Suprapubic skin (tissue), 4 donors: ENCODE measurements around the gene CS.

Experiments used
- EP300 ChIP-seq: sonication (generic); formaldehyde crosslinking; IDR thresholded peaks from one replicate; pipeline ENCODE4 v1.6.1; 2017; ENCODE audit warnings: antibody characterized with exemption
- POLR2A ChIP-seq, 2 donors: fragments of 450-650 bp; IDR thresholded peaks; one replicate each; pipeline ENCODE4 v1.6.1; 2017; ENCODE audit warnings: antibody characterized with exemption in 2 of 2, mild to moderate bottlenecking in 2 of 2, moderate library complexity in 2 of 2
- POLR2AphosphoS5 ChIP-seq, 3 donors: sonication (generic); formaldehyde crosslinking; IDR thresholded peaks; one replicate each; pipeline ENCODE4 v1.6.1; 2017; ENCODE audit warnings: antibody characterized with exemption in 3 of 3
- TF ChIP-seq, protein P1 (sequence below), 2 donors: fragments of 200-600 bp in 1 of 2; fragments of 450-650 bp in 1 of 2; sonication (generic) in 1 of 2; IDR thresholded peaks; one replicate each; pipeline ENCODE4 v1.5.1; 2016 to 2019; ENCODE audit warnings: antibody characterized with exemption in 2 of 2, mild to moderate bottlenecking in 1 of 2, moderate library complexity in 1 of 2

- TF ChIP-seq, protein P1, sequence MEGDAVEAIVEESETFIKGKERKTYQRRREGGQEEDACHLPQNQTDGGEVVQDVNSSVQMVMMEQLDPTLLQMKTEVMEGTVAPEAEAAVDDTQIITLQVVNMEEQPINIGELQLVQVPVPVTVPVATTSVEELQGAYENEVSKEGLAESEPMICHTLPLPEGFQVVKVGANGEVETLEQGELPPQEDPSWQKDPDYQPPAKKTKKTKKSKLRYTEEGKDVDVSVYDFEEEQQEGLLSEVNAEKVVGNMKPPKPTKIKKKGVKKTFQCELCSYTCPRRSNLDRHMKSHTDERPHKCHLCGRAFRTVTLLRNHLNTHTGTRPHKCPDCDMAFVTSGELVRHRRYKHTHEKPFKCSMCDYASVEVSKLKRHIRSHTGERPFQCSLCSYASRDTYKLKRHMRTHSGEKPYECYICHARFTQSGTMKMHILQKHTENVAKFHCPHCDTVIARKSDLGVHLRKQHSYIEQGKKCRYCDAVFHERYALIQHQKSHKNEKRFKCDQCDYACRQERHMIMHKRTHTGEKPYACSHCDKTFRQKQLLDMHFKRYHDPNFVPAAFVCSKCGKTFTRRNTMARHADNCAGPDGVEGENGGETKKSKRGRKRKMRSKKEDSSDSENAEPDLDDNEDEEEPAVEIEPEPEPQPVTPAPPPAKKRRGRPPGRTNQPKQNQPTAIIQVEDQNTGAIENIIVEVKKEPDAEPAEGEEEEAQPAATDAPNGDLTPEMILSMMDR (IDR thresholded peaks at IDR 0.05) = no peak
- TF ChIP-seq POLR2A (IDR thresholded peaks at IDR 0.05) (no peak), EP300 (no peak), POLR2AphosphoS5 (IDR thresholded peaks at IDR 0.05) (no peak)
Observed at GRCh38 chr12:56338308-56339157, 38.4 kb upstream of the CS start, which contains the start of gene IL23A.
